Activated CD8-positive, alpha-beta T cell treated with anti-CD3 and anti-CD28 coated beads for 36 hours (primary cell): ENCODE data around the gene CISH. TPM values are rescaled to one million over a fixed set of nuclear protein-coding genes. Genes with fewer than 3 reads are reported as not detected.
A peak's percentile ranks its signal among the peaks of the same experiment; 100 is the strongest.

Experiments used
- ATAC-seq: fragments of 200-7000 bp; cut with Tn5 transposase; one replicate; pipeline ENCODE4 v1.10.0; 2021; ENCODE audit warnings: mild to moderate bottlenecking, moderate library complexity
- CTCF ChIA-PET: fragments of 350-600 bp; sonication (Branson Sonifier 250); formaldehyde crosslinking; loops from one replicate; lab custom pipeline; 2021; ENCODE audit warnings: antibody characterized with exemption; lab: Charles Lee
- POLR2A ChIA-PET: fragments of 350-600 bp; sonication (Branson Sonifier 250); formaldehyde crosslinking; loops from one replicate; lab custom pipeline; 2021; ENCODE audit warnings: antibody characterized with exemption; lab: Charles Lee
- DNase-seq: peaks from one replicate; pipeline ENCODE4 v3.0.0-alpha.2; 2020
- H3K27ac Mint-ChIP-seq: one replicate; pipeline ENCODE4 v1.8.0; 2021; ENCODE audit warnings: mild to moderate bottlenecking, mixed read lengths
- H3K27me3 Mint-ChIP-seq: one replicate; pipeline ENCODE4 v1.8.0; 2021; ENCODE audit warnings: mixed read lengths
- H3K36me3 Mint-ChIP-seq: one replicate; pipeline ENCODE4 v1.8.0; 2021; ENCODE audit warnings: low read depth, mixed read lengths
- H3K4me1 Mint-ChIP-seq: one replicate; pipeline ENCODE4 v1.8.0; 2021; ENCODE audit warnings: low read depth, mixed read lengths
- H3K4me3 Mint-ChIP-seq: one replicate; pipeline ENCODE4 v1.8.0; 2021; ENCODE audit warnings: mild to moderate bottlenecking, moderate library complexity, mixed read lengths
- H3K9me3 Mint-ChIP-seq: one replicate; pipeline ENCODE4 v1.8.0; 2021; ENCODE audit warnings: mixed read lengths
- CTCF ChIP-seq: fragments of 200-600 bp; IDR thresholded peaks from one replicate; pipeline ENCODE4 v1.8.0; 2022; ENCODE audit warnings: antibody characterized with exemption, mild to moderate bottlenecking
- intact Hi-C: fragments of 100-400 bp; cut with micrococcal nuclease; formaldehyde crosslinking; loops from one replicate; pipeline ENCODE4 v1.10.0; 2022
- total RNA-seq, 2 experiments: library from RNA; stranded (reverse); gene quantifications; one replicate each; pipeline ENCODE4 v1.2.3, GENCODE V29; 2021

The CISH gene
- total RNA-seq, 2 experiments from 2014 or later, result 307 to 308 TPM

GRCh38 chr3:50616003-50616769 is 4.6 kb upstream of the CISH start:
- peak; percentile 96 for TF ChIP-seq CTCF
- ATAC-seq, result peak; percentile 35
- peak overlapping the region; percentile 94 for H3K4me3 Mint-ChIP-seq
- CTCF ChIA-PET, result interaction anchor here (0.6 to 25.1 kb wide), 37 partner anchors 10 to 795 kb away, joined by 3 to 769 read pairs (median 5); partner anchors contain the start of genes C3orf18, DOCK3 and HEMK1
- POLR2A ChIA-PET, result interaction anchor here (0.7 to 25.6 kb wide), 11 partner anchors 11 to 769 kb away, joined by 3 to 2276 read pairs (median 10); partner anchors contain the start of genes C3orf18, DOCK3, HEMK1 and MANF
- intact Hi-C loops, result loop anchor here (5.0 kb wide), 2 partner anchors 36 to 771 kb away; partner anchors contain the start of gene MANF
- peak; percentile 91 for DNase-seq
- H3K27ac Mint-ChIP-seq, result peak overlapping the region; percentile 94
- no peaks in the 10 kb centered on the region for H3K27me3 Mint-ChIP-seq
- H3K9me3 Mint-ChIP-seq, result no peaks in the 10 kb centered on the region
- peaks cover 42% of the 10 kb centered on the region for H3K4me1 Mint-ChIP-seq
- H3K36me3 Mint-ChIP-seq, result peaks cover 87% of the 10 kb centered on the region

- Mint-ChIP-seq H3K9me3 (no peaks in the 10 kb centered on the region), H3K27ac (peak overlapping the region; percentile 94), H3K4me1 (peaks cover 32% of the 10 kb centered on the region), H3K4me3 (peak overlapping the region; percentile 94), H3K36me3 (peaks cover 87% of the 10 kb centered on the region), H3K27me3 (no peaks in the 10 kb centered on the region)
- TF ChIP-seq CTCF, result no peak
- intact Hi-C loops, result loop anchor here (5.0 kb wide), 2 partner anchors 37 to 772 kb away; partner anchors contain the start of gene MANF
- DNase-seq, result no peak
- ChIA-PET POLR2A (interaction anchor here (1.0 to 25.6 kb wide), 8 partner anchors 9 to 770 kb away, joined by 4 to 2276 read pairs (median 24); partner anchors contain the start of genes C3orf18, DOCK3, HEMK1 and MANF), CTCF (interaction anchor here (0.8 to 25.1 kb wide), 22 partner anchors 10 to 773 kb away, joined by 3 to 769 read pairs (median 14); partner anchors contain the start of genes C3orf18, DOCK3 and HEMK1)
- no peak for ATAC-seq
Observed at GRCh38 chr3:50615190-50615589, 3.6 kb upstream of the CISH start.

GRCh38 chr3:50612970-50613846 is 1.6 kb upstream of the CISH start:
- no peak for DNase-seq
- ATAC-seq, result no peak
- intact Hi-C loops, result loop anchor here (2.0 kb wide), 1 partner anchor 40 kb away; no protein-coding TSS in a partner anchor
- peaks cover 18% of the 10 kb centered on the region for H3K4me1 Mint-ChIP-seq
- TF ChIP-seq CTCF, result no peak
- H3K4me3 Mint-ChIP-seq, result peak overlapping the region; percentile 94
- no peaks in the 10 kb centered on the region for H3K27me3 Mint-ChIP-seq
- POLR2A ChIA-PET, result interaction anchor here (1.2 to 25.6 kb wide), 5 partner anchors 10 to 275 kb away, joined by 4 to 2276 read pairs (median 67); partner anchors contain the start of genes C3orf18, HEMK1 and RASSF1
- H3K9me3 Mint-ChIP-seq, result no peaks in the 10 kb centered on the region
- peak overlapping the region; percentile 100 for H3K27ac Mint-ChIP-seq
- CTCF ChIA-PET, result interaction anchor here (0.6 to 25.1 kb wide), 17 partner anchors 12 to 273 kb away, joined by 3 to 769 read pairs (median 4); partner anchors contain the start of genes C3orf18, HEMK1 and RASSF1
- peaks cover 88% of the 10 kb centered on the region for H3K36me3 Mint-ChIP-seq

GRCh38 chr3:50612234-50612882 is 784 bp upstream of the CISH start:
- Mint-ChIP-seq H3K27ac (peak overlapping the region; percentile 100), H3K4me1 (peaks cover 18% of the 10 kb centered on the region), H3K27me3 (no peaks in the 10 kb centered on the region), H3K4me3 (peak overlapping the region; percentile 94), H3K9me3 (no peaks in the 10 kb centered on the region), H3K36me3 (peaks cover 90% of the 10 kb centered on the region)
- no peak for TF ChIP-seq CTCF
- intact Hi-C loops, result loop anchor here (2.0 kb wide), 1 partner anchor 40 kb away; no protein-coding TSS in a partner anchor
- POLR2A ChIA-PET, result interaction anchor here (0.9 to 25.6 kb wide), 7 partner anchors 8 to 274 kb away, joined by 3 to 2276 read pairs (median 26); partner anchors contain the start of genes C3orf18, HEMK1, RASSF1 and TMEM115
- no peak for ATAC-seq
- CTCF ChIA-PET, result interaction anchor here (0.6 to 25.1 kb wide), 15 partner anchors 12 to 275 kb away, joined by 3 to 769 read pairs (median 7); partner anchors contain the start of genes C3orf18 and HEMK1
- no peak for DNase-seq
